ENCODE measurements around the gene KCTD21.

GRCh38 chr11:78193806-78194205 lies 5.4 kb upstream of the KCTD21 start:
- TF ChIP-seq CTCF (IDR thresholded peaks at IDR 0.05) (no peak), EZH2 (IDR thresholded peaks at IDR 0.05; ENCODE audit: borderline replicate concordance, insufficient read depth, low read depth, low read length, poor library complexity, severe bottlenecking) (no peak)
